ENCODE measurements around the gene ATR. TPM values are rescaled to one million over a fixed set of nuclear protein-coding genes. Genes with fewer than 3 reads are reported as not detected.
"Not testable (repeated sequence)": the region's sequence is repeated elsewhere in the genome, so short reads cannot be mapped to it uniquely, and the experiment has no call there.

Gene ATR
- total RNA-seq, 2 experiments from 2014 or later = 36.2 to 36.9 TPM

DNA sequence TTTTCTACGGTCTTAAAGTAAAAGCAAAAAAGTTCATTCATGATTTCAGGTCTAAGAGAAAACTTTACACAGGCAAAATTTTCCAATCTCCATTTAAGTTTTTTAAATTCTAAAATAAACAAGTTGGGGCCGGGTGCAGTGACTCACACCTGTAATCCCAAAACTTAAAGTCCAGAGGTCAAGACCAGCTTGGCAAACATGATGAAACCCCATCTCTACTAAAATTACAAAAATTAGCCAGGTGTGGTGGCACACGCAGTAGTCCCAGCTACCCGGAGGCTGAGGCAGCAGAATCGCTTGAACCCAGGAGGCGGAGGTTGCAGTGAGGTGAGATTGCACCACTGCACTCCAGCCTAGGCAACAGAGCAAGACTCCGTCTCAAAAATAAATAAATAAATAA is 178.0 kb downstream of the ATR start:
- H3K27ac Mint-ChIP-seq; DNase-seq; ATAC-seq (ENCODE audit: low read depth); H3K9me3 Mint-ChIP-seq; H3K27me3 Mint-ChIP-seq; H3K4me1 Mint-ChIP-seq; POLR2A ChIA-PET; H3K4me3 Mint-ChIP-seq: not testable (repeated sequence)
- H3K36me3 Mint-ChIP-seq = peaks cover 48% of the 10 kb centered on the region

Other genes with a start within 250 kb of the ATR start
- 10 to 100 TPM; 88.8 to 89.8 TPM for gene XRN1, start 130.7 kb downstream of the ATR start, total RNA-seq
- 1 to 10 TPM; 2.6 to 3.1 TPM for gene PLS1, start 17.7 kb upstream of the ATR start, total RNA-seq
- gene TRPC1, start 145.3 kb upstream of the ATR start, total RNA-seq = 1 to 10 TPM; 2.2 to 2.8 TPM

Data from activated naive CD8-positive, alpha-beta T cell treated with anti-CD3 and anti-CD28 coated beads, Interleukin-2, amount 10 ng/mL, durations not matched to agents 7 days and 5 days (primary cell).